HG02571 (cell line): Measurements from ENCODE around the gene MAMDC2.

ENCODE experiments used
- ATAC-seq: cut with Tn5 transposase; IDR thresholded peaks from one replicate; pipeline ENCODE4 v1.9.1; 2021; ENCODE audit warnings: mild to moderate bottlenecking, moderate library complexity; ENCODE audit not compliant: unreplicated experiment

MAMDC2 gene

DNA sequence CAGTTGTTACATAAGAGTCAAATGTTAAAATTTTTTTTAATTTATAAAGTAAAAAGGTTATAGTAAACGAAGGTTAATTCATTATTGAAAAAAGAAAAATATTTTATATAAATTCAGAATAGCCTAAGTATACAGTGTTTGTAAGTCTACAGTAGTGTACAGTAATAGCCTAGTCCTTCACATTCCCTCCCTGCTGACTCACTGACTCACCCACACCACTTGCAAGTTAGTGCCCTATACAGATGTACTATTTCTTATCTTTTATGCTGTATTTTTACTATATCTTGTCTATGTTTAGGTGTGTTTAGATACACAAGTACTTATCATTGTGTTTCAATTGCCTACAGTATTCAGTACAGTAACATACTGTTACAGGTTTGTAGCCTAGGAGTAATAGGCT, 57.6 kb downstream of the MAMDC2 start:
- ATAC-seq: no peak

- ATAC-seq: no peak
These were observed 61.5 kb downstream of the MAMDC2 start for GRCh38 chr9:70105147-70105546.

GRCh38 chr9:70106571-70106970, 62.9 kb downstream of the MAMDC2 start:
- no peak for ATAC-seq

DNA sequence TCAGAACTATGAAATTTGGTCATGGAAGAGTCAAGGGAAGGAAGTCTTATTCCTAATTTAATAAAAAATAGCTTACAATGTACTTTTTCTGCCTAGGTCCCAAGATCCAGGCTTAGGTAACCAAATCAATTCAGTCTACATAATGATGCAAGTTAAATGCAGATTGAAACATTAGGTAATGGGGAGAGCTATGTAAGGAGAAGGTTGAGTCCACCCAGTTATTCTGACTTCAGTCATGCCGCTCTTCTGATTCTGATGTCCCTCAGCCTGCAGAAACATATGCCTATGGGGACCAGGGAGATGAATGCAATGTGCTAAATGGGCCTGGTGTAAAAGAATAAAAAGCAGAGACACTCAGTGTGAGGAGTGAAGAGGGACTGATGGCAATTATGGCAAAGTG, 63.9 kb downstream of the MAMDC2 start:
- ATAC-seq: no peak

DNA sequence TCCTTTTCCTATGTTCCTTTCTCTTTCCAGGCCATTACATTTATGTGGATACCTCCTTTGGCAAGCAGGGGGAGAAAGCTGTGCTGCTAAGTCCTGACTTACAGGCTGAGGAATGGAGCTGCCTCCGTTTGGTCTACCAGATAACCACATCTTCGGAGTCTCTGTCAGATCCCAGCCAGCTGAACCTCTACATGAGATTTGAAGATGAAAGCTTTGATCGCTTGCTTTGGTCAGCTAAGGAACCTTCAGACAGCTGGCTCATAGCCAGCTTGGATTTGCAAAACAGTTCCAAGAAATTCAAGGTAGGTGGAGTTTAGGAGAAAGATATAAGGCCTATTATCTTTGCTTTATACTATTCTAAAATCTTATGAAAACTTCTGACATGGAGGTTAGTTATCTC, 64.5 kb downstream of the MAMDC2 start:
- no peak for ATAC-seq

GRCh38 chr9:70110194-70111041, 66.8 kb downstream of the MAMDC2 start:
- no peak for ATAC-seq

DNA sequence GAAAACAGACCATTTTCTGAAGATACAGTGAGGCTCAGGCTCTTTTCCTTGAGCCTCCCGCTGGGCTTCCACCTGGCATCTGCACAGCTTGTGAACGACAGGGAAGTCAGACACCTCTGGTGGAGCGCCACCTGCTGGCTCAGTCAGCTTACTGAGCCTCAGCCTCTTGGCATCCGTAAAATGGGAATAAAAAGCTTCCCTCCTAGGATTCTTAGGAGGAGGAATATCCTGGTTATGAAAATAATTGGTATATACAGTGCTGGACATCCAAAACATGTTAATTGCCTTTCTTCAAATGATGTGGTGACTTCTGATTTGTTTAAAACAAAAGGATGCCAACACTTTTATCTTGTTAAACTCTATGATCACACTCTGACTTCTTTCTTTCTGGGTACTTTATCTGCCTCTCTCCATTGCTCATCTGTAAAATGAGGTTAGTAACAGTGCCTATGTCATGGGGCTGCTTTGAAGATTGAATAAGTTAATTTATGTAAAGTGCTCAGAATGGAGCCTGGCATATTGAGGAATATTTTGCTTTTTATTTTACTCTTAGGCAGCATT, 67.5 kb downstream of the MAMDC2 start:
- ATAC-seq: peak; percentile 67

GRCh38 chr9:70111641-70112236, 68.1 kb downstream of the MAMDC2 start:
- no peak for ATAC-seq

DNA sequence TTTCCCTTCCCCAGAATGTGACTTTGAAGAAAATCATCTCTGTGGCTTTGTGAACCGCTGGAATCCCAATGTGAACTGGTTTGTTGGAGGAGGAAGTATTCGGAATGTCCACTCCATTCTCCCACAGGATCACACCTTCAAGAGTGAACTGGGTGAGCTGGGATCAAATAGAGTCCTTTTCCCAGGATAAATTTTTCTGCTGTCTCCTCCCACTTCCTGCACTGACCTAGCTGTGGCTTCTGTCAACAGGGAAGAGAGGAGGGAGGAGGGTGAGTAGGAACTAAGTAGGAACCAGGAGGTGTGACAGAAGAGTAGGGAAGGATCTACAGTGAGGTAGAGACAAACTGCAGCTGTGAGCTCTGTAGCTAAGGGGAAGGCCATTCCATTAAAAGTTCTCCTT, 69.3 kb downstream of the MAMDC2 start:
- no peak for ATAC-seq

- no peak for ATAC-seq
These were observed 69.9 kb downstream of the MAMDC2 start for GRCh38 chr9:70113403-70114022.

DNA sequence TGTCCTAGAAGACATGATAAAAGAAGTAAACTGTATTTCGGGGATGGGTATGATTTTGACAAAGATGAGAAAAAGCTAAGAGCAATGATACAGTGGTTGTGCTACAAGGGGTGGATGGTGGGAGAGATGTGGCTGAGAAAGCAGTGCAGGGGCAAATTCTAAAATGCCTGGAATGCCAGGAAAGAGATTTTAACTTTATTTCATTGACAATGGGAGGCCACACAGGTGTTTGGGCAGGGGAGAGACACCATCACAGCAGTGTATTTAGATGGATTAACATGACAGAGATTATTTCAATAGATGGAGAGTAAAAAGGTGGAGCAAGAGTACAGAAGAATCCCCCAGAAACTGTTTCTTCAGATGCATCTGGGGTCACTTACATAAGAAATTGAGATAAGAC, 71.2 kb downstream of the MAMDC2 start:
- ATAC-seq: no peak

GRCh38 chr9:70117835-70118319, 74.2 kb downstream of the MAMDC2 start:
- no peak for ATAC-seq

DNA sequence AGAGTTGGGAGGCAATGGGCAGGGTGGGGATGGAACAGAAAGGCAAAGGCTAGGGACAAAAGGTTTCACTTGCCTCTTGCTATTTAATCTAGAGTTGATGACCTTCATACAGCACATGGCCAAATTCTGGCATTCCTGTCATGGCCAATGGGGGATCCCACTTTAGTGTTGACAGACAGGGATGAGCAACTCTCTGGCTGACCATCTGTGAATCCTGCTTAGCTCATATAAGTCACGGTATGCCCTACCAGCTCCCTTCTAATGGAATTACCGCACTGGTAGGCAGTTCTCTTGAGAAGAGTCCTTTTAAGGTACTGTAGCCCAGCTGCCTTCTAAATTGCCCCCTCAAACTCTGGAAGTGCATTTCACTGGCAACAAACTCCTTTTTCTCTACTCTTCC, 76.1 kb downstream of the MAMDC2 start:
- ATAC-seq: no peak

GRCh38 chr9:70120834-70121510, 77.3 kb downstream of the MAMDC2 start:
- ATAC-seq: no peak

DNA sequence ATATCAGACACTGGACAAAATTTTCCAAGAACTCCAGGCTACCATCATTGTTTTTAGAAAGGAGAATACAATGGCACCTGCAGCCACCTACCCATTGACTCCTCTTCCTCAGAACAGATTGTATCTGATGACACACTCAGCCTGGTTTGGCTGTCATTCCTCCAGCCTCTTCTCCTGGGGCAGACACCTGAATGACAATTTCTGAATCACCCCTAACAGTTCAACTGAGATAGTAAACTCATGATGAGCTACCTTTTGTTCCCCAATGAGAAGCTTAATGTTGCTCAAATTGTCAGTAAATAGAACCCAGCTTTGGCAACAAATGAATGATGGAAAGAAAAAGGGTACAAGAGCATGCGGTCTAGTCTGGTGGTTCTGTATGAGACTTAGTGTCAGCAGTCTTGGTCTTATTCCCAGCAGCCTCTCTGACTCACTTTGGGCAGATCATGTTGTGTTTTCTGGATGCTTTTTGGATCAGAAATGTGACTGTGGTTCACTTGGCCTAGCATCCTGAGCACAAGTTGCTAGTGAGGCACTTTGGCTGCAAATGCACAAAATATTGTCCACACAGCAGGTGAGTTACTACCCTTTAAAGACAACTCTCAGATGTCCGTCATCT, 78.3 kb downstream of the MAMDC2 start:
- no peak for ATAC-seq

GRCh38 chr9:70123695-70124094, 80.0 kb downstream of the MAMDC2 start:
- ATAC-seq: no peak

- no peak for ATAC-seq
These were observed 82.1 kb downstream of the MAMDC2 start for GRCh38 chr9:70125621-70126263.

- no peak for ATAC-seq
These were observed 83.4 kb downstream of the MAMDC2 start for GRCh38 chr9:70127036-70127435.

DNA sequence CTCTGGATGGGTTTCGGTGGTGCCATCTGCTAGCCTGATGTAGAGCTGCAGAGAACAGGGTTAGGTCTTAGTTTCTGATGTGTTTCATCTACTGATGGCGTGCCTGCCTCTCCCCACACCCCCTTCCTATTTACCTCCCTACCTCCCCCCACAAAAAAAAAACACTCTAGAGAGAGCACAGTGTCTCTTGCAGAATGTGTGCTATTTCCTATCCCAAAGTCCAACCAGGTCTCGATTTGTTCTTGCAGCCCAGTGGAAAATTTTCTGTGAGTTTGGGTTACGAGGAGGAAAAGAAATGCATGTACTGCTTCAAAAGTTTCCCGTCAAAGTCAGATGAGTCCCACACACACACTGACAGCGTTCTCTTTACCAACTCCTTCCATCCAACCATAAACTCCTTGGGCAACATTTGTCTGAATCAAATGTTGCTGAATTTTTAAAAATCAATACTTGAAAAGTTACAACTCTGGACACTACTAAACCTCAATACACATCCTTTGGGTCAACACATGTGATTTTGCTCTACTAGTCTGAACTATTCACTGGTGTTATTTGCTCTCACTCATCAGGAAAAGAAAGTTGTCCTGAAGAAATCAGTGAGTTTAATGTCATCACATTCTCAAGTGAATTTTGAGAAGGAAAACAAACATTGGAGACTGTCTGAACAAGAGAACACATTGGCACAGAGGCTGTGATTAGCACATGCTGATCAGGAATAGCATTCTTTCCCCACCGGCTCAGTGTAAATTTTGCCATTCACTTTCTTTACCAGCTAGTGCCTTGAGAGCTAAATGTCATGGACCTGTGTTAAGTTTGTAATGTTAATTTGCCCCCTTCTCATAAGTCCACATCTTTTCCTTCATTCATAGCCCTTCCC, 84.1 kb downstream of the MAMDC2 start:
- ATAC-seq: no peak
